Small intestine (tissue), 7 donors: Measurements from ENCODE around the gene BMAL1. TPM values are rescaled to one million over a fixed set of nuclear protein-coding genes. Genes with fewer than 3 reads are reported as not detected.

Source experiments
- DNase-seq, 2 donors: peaks; one replicate each; pipeline versions ENCODE4 v3.0.0 to v3.0.0-alpha.2; 2013
- FAIRE-seq: peaks from 2 replicates; lab custom pipeline; 2012; peaks lifted over from hg19 to GRCh38; lab: Jason Lieb, UNC
- H3K27ac ChIP-seq, 3 donors: one replicate each; pipeline ENCODE4 v1.5.1; 2013; ENCODE audit warnings: low read length in 2 of 3, mild to moderate bottlenecking in 2 of 3, control low read depth in 1 of 3, inconsistent platforms in 1 of 3, low read depth in 1 of 3, moderate library complexity in 1 of 3
- H3K27me3 ChIP-seq, 3 donors: one replicate each; pipeline ENCODE4 v1.6.1; 2013; ENCODE audit warnings: low read length in 3 of 3, inconsistent platforms in 1 of 3; ENCODE audit not compliant: control insufficient read depth in 3 of 3, insufficient read depth in 3 of 3
- H3K36me3 ChIP-seq, 3 donors: one replicate each; pipeline ENCODE4 v1.6.1; 2013; ENCODE audit warnings: low read length in 3 of 3, inconsistent platforms in 1 of 3, low read depth in 1 of 3, mild to moderate bottlenecking in 1 of 3, moderate library complexity in 1 of 3; ENCODE audit not compliant: control insufficient read depth in 3 of 3, insufficient read depth in 2 of 3
- H3K4me1 ChIP-seq, 3 donors: one replicate each; pipeline ENCODE4 v1.6.1; 2013; ENCODE audit warnings: low read length in 2 of 3, inconsistent platforms in 1 of 3, low read depth in 1 of 3, mild to moderate bottlenecking in 1 of 3, moderate library complexity in 1 of 3; ENCODE audit not compliant: control insufficient read depth in 3 of 3, insufficient read depth in 2 of 3
- H3K4me3 ChIP-seq, 3 donors: one replicate each; pipeline ENCODE4 v1.5.1; 2013; ENCODE audit warnings: low read length in 3 of 3, control low read depth in 1 of 3, inconsistent platforms in 1 of 3, low read depth in 1 of 3, mild to moderate bottlenecking in 1 of 3, moderate library complexity in 1 of 3
- H3K9me3 ChIP-seq, 2 donors: one replicate each; pipeline ENCODE4 v1.6.1; 2013; ENCODE audit warnings: low read depth in 1 of 2, low read length in 1 of 2; ENCODE audit not compliant: control insufficient read depth in 2 of 2, insufficient read depth in 1 of 2
- WGBS, 3 donors: extraction: QIAGEN DNeasy Blood & Tissue Kit; methylation state at CpG; one replicate each; pipeline ENCODE4 v1.1.7; 2013; 5-methylcytosine and 5-hydroxymethylcytosine counted together
- polyA plus RNA-seq, 4 donors: library from polyadenylated mRNA; stranded (reverse) in 3 of 4; unstranded in 1 of 4; fragments of 200-250 nt in 3 of 4; fragments of 120-200 nt in 1 of 4; gene quantifications; one replicate each; pipeline versions ENCODE4 v1.2.1 to v1.2.3, GENCODE V29; 2013
- donor health status: healthy with polysubstance abuse.
- donor health status: control.
- donor health status: control.
- donor health status: Bipolar disorder and iron deficiency.
- donor health status: healthy.

Gene BMAL1
- polyA plus RNA-seq, 4 donors = 4.6 to 18.3 (median 10.0) TPM

DNA sequence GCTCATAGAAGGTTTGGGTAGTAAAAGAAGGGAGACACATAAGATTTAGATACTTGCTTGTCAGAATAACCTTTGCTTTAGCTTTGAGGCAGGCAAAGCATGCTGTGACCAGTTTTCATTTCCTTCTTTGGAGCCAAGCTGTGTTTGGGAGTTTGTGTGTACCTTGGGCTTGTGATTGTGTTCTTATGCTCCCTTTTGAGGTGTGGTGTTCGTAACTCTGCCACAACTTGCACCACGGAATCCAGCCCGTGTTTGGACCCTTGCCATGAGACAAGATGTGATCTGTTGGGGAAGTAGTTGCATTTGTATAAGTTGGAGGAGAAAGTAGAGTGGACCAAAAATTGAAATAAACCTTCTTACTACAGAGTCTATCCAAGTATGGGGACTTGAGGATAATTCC lies 34.0 kb downstream of the BMAL1 start:
- Histone ChIP-seq H3K27me3 (no peaks in the 10 kb centered on the region), H3K4me3 (no peak overlapping the region), H3K9me3 (no peaks in the 10 kb centered on the region), H3K4me1 (peaks cover 0 to 6% (median 4%) of the 10 kb centered on the region in 3 donors), H3K36me3 (peaks cover 0 to 3% (median 2%) of the 10 kb centered on the region in 3 donors), H3K27ac (no peak overlapping the region)
- FAIRE-seq (no peak), DNase-seq (no peak)
- WGBS, 3 donors = 85 to 91% (median 89%) methylated on average over 3 of the region's 3 CpGs

DNA sequence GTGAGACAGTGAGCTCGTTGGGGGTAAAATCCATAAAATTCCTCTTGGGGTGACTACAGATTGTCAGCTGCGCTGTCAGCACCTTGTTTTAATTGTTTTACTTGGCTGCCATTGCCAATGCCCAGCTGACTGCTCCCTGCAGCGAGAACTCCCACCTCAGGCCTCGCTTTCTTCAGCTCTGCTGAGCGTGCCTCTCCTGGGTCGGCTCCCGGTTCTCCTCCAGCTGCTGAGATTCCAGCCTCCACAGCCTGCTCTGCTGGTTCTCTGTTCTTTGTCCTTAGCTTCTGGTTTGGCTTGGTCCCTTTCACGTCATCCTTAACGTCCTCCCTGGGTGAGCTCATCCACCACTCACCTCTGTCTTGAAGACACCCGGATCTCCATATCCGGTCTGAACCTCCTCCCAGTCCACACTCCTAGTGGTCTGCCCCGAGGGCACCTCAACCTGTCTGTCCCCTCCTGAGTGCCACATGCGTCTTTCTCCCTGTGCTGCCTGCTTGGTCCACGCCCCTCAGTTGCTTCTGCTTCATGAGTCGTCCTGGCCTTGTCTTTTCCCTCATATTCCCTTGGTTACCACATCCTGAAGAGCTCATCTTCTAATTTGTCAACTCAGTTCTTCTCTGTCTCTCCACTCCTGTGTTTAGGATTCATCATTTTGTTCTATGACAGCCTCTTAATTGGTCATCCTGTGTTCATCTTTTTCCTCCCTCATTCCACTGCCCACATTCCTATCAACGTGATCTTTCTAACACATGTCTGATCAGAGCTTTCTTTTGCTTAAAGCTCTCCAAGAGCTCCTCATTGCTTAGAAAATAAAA lies 35.6 kb downstream of the BMAL1 start:
- WGBS, 3 donors = 92 to 95% (median 92%) methylated on average over 16 of the region's 16 CpGs
- peaks cover 0 to 3% (median 2%) of the 10 kb centered on the region in 3 donors for H3K36me3 ChIP-seq
- peaks cover 0 to 6% (median 6%) of the 10 kb centered on the region in 3 donors for H3K4me1 ChIP-seq
- H3K4me3 ChIP-seq = no peak overlapping the region
- no peak overlapping the region for H3K27ac ChIP-seq
- H3K9me3 ChIP-seq = no peaks in the 10 kb centered on the region
- H3K27me3 ChIP-seq = no peaks in the 10 kb centered on the region
- FAIRE-seq = no peak
- no peak for DNase-seq

DNA sequence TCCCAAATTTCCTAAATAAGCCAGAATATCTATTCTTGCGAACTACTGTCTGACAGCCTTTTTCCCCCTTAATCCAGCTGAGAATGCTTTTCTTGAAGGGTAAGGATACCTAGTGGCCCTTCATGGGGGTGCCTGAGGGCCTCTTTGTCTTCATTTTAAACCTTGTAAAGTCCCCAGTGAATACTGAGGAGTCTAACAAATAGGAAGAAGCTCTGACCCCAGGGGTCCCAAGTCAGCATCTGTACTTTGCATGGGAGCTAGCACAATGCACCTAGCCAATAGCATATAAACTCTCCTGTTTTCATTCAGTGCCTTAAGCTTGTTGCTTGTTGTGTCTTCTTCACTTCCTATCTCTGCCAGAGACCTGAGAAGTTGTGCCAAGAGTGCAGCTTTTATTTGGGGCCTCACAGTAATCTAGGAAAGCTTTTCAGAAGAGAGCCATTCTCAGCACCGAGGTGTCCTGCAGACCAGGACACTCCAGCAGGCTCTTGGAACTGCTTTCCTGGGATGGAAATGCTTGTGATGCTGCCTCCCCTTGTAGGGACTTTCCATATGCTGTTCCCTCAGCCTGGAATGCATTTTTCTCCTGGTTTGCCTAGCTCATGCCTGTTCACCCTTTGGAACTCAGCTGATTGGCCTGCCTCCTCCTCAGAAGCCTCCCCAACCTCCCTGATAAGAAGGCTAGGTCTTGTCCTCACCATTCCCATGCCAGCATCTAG lies 37.2 kb downstream of the BMAL1 start:
- H3K27me3 ChIP-seq = no peaks in the 10 kb centered on the region
- H3K9me3 ChIP-seq = no peaks in the 10 kb centered on the region
- WGBS, 3 donors = 85 to 94% (median 90%) methylated on average over 2 of the region's 2 CpGs
- DNase-seq = no peak
- peaks cover 3 to 13% (median 11%) of the 10 kb centered on the region in 3 donors for H3K4me1 ChIP-seq
- no peak for FAIRE-seq
- H3K4me3 ChIP-seq = no peak overlapping the region
- peaks cover 0 to 3% (median 2%) of the 10 kb centered on the region in 3 donors for H3K36me3 ChIP-seq
- no peak overlapping the region for H3K27ac ChIP-seq

DNA sequence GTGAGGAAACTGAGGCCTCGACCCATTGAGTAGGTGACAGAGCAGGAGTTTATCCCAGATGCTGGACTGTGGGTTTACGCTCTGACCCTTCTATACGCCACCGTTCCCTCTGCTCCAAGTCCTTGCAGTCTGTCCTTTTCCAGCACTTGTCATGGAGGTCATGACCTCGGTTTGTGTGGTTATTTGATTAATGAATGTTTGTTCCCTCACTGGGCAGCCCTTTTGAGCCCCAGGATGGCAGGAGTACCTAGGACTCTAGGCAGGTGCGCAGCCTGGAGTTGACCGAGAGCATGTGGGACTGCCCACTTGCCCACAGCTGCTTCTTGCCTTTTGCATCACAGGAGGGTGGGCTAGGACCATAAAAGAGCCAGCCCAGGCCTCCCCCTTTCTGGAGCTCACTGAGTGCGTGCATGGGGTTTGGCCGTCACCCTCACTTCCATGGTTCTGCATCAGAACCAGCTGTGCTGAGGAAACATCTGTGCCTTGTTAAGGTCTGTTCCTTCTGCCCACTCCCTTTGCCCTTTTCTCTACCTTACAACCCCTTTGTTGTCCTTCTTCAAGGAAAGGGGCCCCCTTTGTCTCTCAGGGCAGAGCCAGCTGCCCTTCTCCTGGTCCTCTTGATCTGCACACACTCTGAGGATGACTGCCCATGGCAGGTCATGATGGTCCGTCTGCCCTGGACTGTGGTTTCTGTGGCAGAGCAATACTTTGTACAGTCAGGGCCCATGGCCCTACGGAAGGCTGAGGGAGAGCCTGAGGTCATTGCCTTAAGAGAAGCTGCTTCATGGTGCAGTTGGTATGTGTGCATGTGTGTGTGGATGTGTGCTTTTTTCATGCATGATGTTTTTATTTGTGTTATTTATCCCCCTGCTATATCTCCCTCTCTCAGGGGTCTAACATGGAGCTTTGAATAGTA lies 38.2 kb downstream of the BMAL1 start:
- peaks cover 0 to 3% (median 2%) of the 10 kb centered on the region in 3 donors for H3K36me3 ChIP-seq
- WGBS, 3 donors = 89 to 95% (median 92%) methylated on average over 11 of the region's 11 CpGs
- no peaks in the 10 kb centered on the region for H3K9me3 ChIP-seq
- DNase-seq = no peak
- H3K4me1 ChIP-seq = peaks cover 3 to 15% (median 11%) of the 10 kb centered on the region in 3 donors
- H3K4me3 ChIP-seq = no peak overlapping the region
- H3K27ac ChIP-seq = no peak overlapping the region
- no peak for FAIRE-seq
- H3K27me3 ChIP-seq = no peaks in the 10 kb centered on the region

DNA sequence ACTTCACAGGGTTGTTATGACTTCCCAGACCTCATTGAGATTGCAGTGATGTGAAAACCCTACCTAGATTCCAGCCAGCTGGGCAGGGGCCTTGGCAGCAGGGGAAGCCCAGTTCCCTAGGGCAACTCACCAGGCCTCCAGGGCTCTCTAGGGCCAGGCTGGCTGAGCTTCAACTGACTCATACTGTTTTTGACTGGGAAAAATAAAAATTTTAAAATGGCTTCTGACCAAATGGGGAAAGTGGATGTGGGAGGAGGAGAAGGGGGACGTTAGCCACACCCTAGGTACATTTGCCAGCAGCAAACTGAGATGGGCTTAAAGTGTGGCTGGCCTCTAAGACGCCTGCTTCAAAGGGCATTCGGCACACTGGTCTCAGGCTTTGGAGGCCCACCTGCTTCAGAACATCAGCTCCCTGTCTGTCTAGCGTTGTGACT lies 39.0 kb downstream of the BMAL1 start:
- DNase-seq = no peak
- Histone ChIP-seq H3K9me3 (no peaks in the 10 kb centered on the region), H3K36me3 (peaks cover 0 to 3% (median 1%) of the 10 kb centered on the region in 3 donors), H3K4me3 (no peak overlapping the region), H3K27me3 (no peaks in the 10 kb centered on the region), H3K4me1 (peaks cover 3 to 15% (median 11%) of the 10 kb centered on the region in 3 donors), H3K27ac (no peak overlapping the region)
- no peak for FAIRE-seq
- WGBS, 3 donors = 71 to 80% (median 80%) methylated on average over 4 of the region's 4 CpGs

DNA sequence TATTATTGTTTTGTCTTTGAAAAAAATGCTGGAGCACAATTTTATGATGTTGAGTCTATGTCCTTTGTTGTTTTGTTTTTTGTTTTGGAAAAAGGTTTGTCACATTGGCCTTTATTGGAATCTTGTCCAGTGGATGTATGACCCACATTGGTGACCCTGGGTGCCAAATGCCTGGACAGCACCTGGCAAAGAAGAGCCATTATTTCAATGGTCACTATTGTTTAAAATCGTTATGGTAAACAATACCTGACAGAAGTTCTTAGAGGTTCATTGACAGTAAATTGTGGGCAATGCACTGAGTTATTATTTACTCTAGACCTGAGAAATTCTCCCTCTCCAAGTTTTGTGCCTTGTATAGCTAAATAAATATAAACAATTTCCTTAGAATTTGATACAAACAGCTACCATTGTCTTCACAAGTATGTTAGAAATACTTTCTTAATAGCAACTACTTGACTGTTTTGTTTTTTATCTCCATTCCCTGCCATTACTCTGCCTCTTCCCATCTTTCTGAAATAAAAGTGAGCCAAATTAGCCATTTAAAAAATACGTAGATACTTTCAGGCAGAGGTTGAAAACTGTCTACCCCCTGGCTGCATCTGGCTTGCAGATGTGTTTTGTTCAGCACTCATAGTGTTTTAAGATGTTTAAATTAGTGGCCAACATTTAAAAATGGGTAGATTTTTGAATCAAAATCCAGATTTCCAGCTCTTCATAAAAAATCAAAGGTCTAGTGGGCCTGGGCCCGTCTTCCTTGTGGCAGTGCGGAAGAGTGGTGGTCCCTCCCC lies 39.9 kb downstream of the BMAL1 start:
- 77 to 87% (median 83%) methylated on average over 4 of the region's 4 CpGs for WGBS, 3 donors
- Histone ChIP-seq H3K4me3 (no peak overlapping the region), H3K9me3 (no peaks in the 10 kb centered on the region), H3K27me3 (no peaks in the 10 kb centered on the region), H3K4me1 (peaks cover 3 to 15% (median 11%) of the 10 kb centered on the region in 3 donors), H3K27ac (no peak overlapping the region), H3K36me3 (peaks cover 0 to 3% (median 0%) of the 10 kb centered on the region in 3 donors)
- no peak for DNase-seq
- FAIRE-seq = no peak

DNA sequence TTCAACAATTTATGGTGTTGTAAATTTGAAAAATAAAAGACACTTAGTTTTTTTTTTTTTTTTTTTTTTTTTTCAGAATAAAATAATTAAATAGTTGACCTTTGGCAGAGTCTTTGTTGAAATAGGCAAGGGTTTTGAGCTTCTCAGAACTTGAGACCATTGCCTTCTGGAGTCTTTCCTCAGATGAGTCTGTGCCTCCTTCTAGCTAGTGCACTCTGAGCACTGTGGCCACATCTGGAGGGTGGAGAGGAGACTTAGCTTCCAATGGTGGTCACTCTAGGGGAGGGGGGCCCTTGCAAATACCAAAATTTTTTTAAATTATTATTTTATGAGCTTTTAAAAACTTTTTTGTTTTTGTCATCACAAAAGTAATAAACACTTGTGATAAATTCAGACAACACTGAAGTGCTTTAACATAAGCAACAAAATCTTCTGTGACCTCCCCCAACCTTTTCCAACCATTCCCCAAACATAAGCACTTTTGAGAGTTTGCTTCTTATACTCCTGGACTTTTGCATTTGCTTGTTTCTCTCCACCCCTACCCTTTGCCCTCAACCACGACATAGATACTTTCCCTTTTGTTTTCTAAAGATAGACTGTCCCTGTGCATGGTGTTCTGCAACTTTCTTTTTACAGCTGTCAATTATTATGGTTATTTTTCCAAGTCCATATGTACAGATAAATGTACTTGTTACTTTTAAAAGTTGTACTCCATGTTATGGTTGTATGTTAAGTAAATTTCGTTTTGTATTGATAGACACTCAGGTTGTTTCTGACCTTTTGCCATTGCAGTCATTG lies 41.1 kb downstream of the BMAL1 start:
- no peak overlapping the region for H3K4me3 ChIP-seq
- 3 to 21% (median 5%) methylated on average over 2 of the region's 2 CpGs for WGBS, 3 donors

More for the DNA sequence above, 41.1 kb downstream of the BMAL1 start:
- H3K36me3 ChIP-seq = no peaks in the 10 kb centered on the region
- no peaks in the 10 kb centered on the region for H3K9me3 ChIP-seq
- DNase-seq (peak; percentile 75 to 86), FAIRE-seq (peak; percentile 36)
- H3K27ac ChIP-seq = no peak overlapping the region
- no peaks in the 10 kb centered on the region for H3K27me3 ChIP-seq
- peaks cover 3 to 15% (median 10%) of the 10 kb centered on the region in 3 donors for H3K4me1 ChIP-seq
